HEK293 (cell line): Measurements from ENCODE around the gene ABHD12.

Source experiments
- CTCF ChIP-seq: fragments of 450-650 bp; formaldehyde crosslinking; IDR thresholded peaks from 2 replicates; pipeline ENCODE4 v1.5.1; 2016; ENCODE audit warnings: missing biosample characterization, missing genetic modification characterization
- GLI4 ChIP-seq: fragments of 450-650 bp; formaldehyde crosslinking; IDR thresholded peaks from 2 replicates; pipeline ENCODE4 v1.5.1; 2016; ENCODE audit warnings: missing biosample characterization, missing genetic modification characterization
- KLF1 ChIP-seq: fragments of 450-650 bp; formaldehyde crosslinking; IDR thresholded peaks from 2 replicates; pipeline ENCODE4 v1.5.1; 2016; ENCODE audit warnings: missing biosample characterization, missing genetic modification characterization
- PBX3 ChIP-seq: sonication (generic); formaldehyde crosslinking; IDR thresholded peaks from 2 replicates; pipeline ENCODE4 v1.8.1; 2022; ENCODE audit warnings: mild to moderate bottlenecking, moderate library complexity, missing genetic modification reagents
- REPIN1 ChIP-seq: fragments of 450-650 bp; formaldehyde crosslinking; IDR thresholded peaks from 2 replicates; pipeline ENCODE4 v1.5.1; 2017; ENCODE audit warnings: missing biosample characterization, missing genetic modification characterization, low read depth
- ZBTB20 ChIP-seq: fragments of 450-650 bp; formaldehyde crosslinking; IDR thresholded peaks from 2 replicates; pipeline ENCODE4 v1.5.1; 2016; ENCODE audit warnings: missing biosample characterization, missing genetic modification characterization
- ZBTB48 ChIP-seq: fragments of 450-650 bp; formaldehyde crosslinking; IDR thresholded peaks from 2 replicates; pipeline ENCODE4 v1.5.1; 2016; ENCODE audit warnings: missing biosample characterization, missing genetic modification characterization
- ZBTB8A ChIP-seq: fragments of 450-650 bp; formaldehyde crosslinking; IDR thresholded peaks from 2 replicates; pipeline ENCODE4 v1.5.1; 2016; ENCODE audit warnings: missing biosample characterization, missing genetic modification characterization
- ZNF10 ChIP-seq: fragments of 450-650 bp; formaldehyde crosslinking; IDR thresholded peaks from 2 replicates; pipeline ENCODE4 v1.5.1; 2017; ENCODE audit warnings: missing biosample characterization, missing genetic modification characterization
- ZNF121 ChIP-seq: fragments of 450-650 bp; formaldehyde crosslinking; IDR thresholded peaks from 2 replicates; pipeline ENCODE4 v1.5.1; 2016; ENCODE audit warnings: missing biosample characterization, missing genetic modification characterization
- ZNF184 ChIP-seq: fragments of 450-650 bp; IDR thresholded peaks from 2 replicates; pipeline ENCODE4 v1.5.1; 2018; ENCODE audit warnings: missing biosample characterization, mild to moderate bottlenecking, missing genetic modification characterization
- ZNF2 ChIP-seq: fragments of 450-650 bp; formaldehyde crosslinking; IDR thresholded peaks from 2 replicates; pipeline ENCODE4 v1.5.1; 2016; ENCODE audit warnings: missing biosample characterization, missing genetic modification characterization
- ZNF202 ChIP-seq: fragments of 450-650 bp; formaldehyde crosslinking; IDR thresholded peaks from 2 replicates; pipeline ENCODE4 v1.5.1; 2016; ENCODE audit warnings: missing biosample characterization, missing genetic modification characterization, borderline replicate concordance
- ZNF274 ChIP-seq, 2 experiments: fragments of 200-500 bp in 1 of 2; fragments of 450-650 bp in 1 of 2; sonication (Bioruptor generic) in 1 of 2; formaldehyde crosslinking in 1 of 2; IDR thresholded peaks; 2 replicates each; pipeline versions ENCODE4 v1.5.1 to v1.6.1; 2014 to 2016; ENCODE audit warnings: borderline replicate concordance in 1 of 2, inconsistent platforms in 1 of 2, low read length in 1 of 2, missing biosample characterization in 1 of 2, missing genetic modification characterization in 1 of 2
- ZNF292 ChIP-seq: fragments of 450-650 bp; formaldehyde crosslinking; IDR thresholded peaks from 2 replicates; pipeline ENCODE4 v1.5.1; 2016; ENCODE audit warnings: low read depth, missing biosample characterization, missing genetic modification characterization, borderline replicate concordance
- ZNF311 ChIP-seq: fragments of 450-650 bp; formaldehyde crosslinking; IDR thresholded peaks from 2 replicates; pipeline ENCODE4 v1.5.1; 2017; ENCODE audit warnings: missing biosample characterization, missing genetic modification characterization, borderline replicate concordance
- ZNF416 ChIP-seq: fragments of 450-650 bp; formaldehyde crosslinking; IDR thresholded peaks from 2 replicates; pipeline ENCODE4 v1.5.1; 2016; ENCODE audit warnings: missing biosample characterization, missing genetic modification characterization
- ZNF426 ChIP-seq: fragments of 450-650 bp; formaldehyde crosslinking; IDR thresholded peaks from 2 replicates; pipeline ENCODE4 v1.5.1; 2017; ENCODE audit warnings: missing biosample characterization, missing genetic modification characterization, mild to moderate bottlenecking, inconsistent platforms, moderate library complexity
- ZNF433 ChIP-seq: fragments of 450-650 bp; formaldehyde crosslinking; IDR thresholded peaks from 2 replicates; pipeline ENCODE4 v1.5.1; 2016; ENCODE audit warnings: missing biosample characterization, missing genetic modification characterization, low read depth
- ZNF48 ChIP-seq: fragments of 450-650 bp; formaldehyde crosslinking; IDR thresholded peaks from 2 replicates; pipeline ENCODE4 v1.5.1; 2016; ENCODE audit warnings: missing biosample characterization, missing genetic modification characterization
- ZNF518A ChIP-seq: fragments of 450-650 bp; formaldehyde crosslinking; conservative IDR thresholded peaks from 2 replicates; pipeline ENCODE4 v1.5.1; 2016; ENCODE audit warnings: low read depth, missing biosample characterization, missing genetic modification characterization
- ZNF621 ChIP-seq: fragments of 450-650 bp; formaldehyde crosslinking; IDR thresholded peaks from 2 replicates; pipeline ENCODE4 v1.5.1; 2017; ENCODE audit warnings: missing biosample characterization, missing genetic modification characterization
- ZNF623 ChIP-seq: fragments of 450-650 bp; formaldehyde crosslinking; IDR thresholded peaks from 2 replicates; pipeline ENCODE4 v1.5.1; 2016; ENCODE audit warnings: missing biosample characterization, missing genetic modification characterization
- ZNF658 ChIP-seq: fragments of 450-650 bp; formaldehyde crosslinking; IDR thresholded peaks from 2 replicates; pipeline ENCODE4; 2016; ENCODE audit warnings: missing biosample characterization, missing genetic modification characterization
- ZSCAN5A ChIP-seq: fragments of 450-650 bp; formaldehyde crosslinking; IDR thresholded peaks from 2 replicates; pipeline ENCODE4 v1.5.1; 2016; ENCODE audit warnings: missing biosample characterization, missing genetic modification characterization
- TF ChIP-seq, protein P1 (sequence below): fragments of 450-650 bp; formaldehyde crosslinking; IDR thresholded peaks from 2 replicates; pipeline ENCODE4 v1.5.1; 2016; ENCODE audit warnings: missing biosample characterization, missing genetic modification characterization, low read depth
- TF ChIP-seq, protein P2 (sequence below): fragments of 450-650 bp; formaldehyde crosslinking; IDR thresholded peaks from 2 replicates; pipeline ENCODE4 v1.5.1; 2016; ENCODE audit warnings: missing biosample characterization, missing genetic modification characterization

The ABHD12 gene

GRCh38 chr20:25252686-25253421 lies 137.8 kb downstream of the ABHD12 start (continued):
- TF ChIP-seq CTCF = no peak
- TF ChIP-seq ZNF184 (tag by site-specific recombination) = no peak
- TF ChIP-seq ZNF48 (tag by site-specific recombination) = no peak
- TF ChIP-seq ZNF2 (tag by site-specific recombination) = no peak
- TF ChIP-seq ZNF416 (tag by site-specific recombination) = no peak
- peak; percentile 80 for TF ChIP-seq ZBTB8A (tag by site-specific recombination)
- TF ChIP-seq, protein P1, sequence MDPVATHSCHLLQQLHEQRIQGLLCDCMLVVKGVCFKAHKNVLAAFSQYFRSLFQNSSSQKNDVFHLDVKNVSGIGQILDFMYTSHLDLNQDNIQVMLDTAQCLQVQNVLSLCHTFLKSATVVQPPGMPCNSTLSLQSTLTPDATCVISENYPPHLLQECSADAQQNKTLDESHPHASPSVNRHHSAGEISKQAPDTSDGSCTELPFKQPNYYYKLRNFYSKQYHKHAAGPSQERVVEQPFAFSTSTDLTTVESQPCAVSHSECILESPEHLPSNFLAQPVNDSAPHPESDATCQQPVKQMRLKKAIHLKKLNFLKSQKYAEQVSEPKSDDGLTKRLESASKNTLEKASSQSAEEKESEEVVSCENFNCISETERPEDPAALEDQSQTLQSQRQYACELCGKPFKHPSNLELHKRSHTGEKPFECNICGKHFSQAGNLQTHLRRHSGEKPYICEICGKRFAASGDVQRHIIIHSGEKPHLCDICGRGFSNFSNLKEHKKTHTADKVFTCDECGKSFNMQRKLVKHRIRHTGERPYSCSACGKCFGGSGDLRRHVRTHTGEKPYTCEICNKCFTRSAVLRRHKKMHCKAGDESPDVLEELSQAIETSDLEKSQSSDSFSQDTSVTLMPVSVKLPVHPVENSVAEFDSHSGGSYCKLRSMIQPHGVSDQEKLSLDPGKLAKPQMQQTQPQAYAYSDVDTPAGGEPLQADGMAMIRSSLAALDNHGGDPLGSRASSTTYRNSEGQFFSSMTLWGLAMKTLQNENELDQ (tag by site-specific recombination) = no peak
- TF ChIP-seq KLF1 = peak; percentile 89
- TF ChIP-seq ZNF202 = no peak
- TF ChIP-seq ZNF658 (tag by site-specific recombination) = no peak
- TF ChIP-seq PBX3 (CRISPR knock-in tag) = no peak
- TF ChIP-seq REPIN1 (tag by site-specific recombination) = no peak
- TF ChIP-seq ZNF621 (tag by site-specific recombination) = no peak
- TF ChIP-seq ZNF433 (tag by site-specific recombination) = no peak
- no peak for TF ChIP-seq GLI4 (tag by site-specific recombination)
- 0 out of 2 replicates have a peak, but pooled peaks have one; percentile 15 for TF ChIP-seq ZBTB48 (tag by site-specific recombination)
- TF ChIP-seq ZSCAN5A (tag by site-specific recombination) = no peak
- no peak for TF ChIP-seq ZNF274 (IDR thresholded peaks at IDR 0.05; ENCODE audit: low read length)
- TF ChIP-seq ZNF274 (tag by site-specific recombination; IDR thresholded peaks at IDR 0.05; ENCODE audit: borderline replicate concordance) = no peak
- TF ChIP-seq ZNF623 (tag by site-specific recombination) = no peak
- no peak for TF ChIP-seq ZNF292 (tag by site-specific recombination)
- TF ChIP-seq ZNF426 = no peak
- TF ChIP-seq ZNF10 = no peak
- TF ChIP-seq ZNF311 (tag by site-specific recombination) = no peak
- TF ChIP-seq ZNF518A (tag by site-specific recombination) = no peak
- TF ChIP-seq, protein P2, sequence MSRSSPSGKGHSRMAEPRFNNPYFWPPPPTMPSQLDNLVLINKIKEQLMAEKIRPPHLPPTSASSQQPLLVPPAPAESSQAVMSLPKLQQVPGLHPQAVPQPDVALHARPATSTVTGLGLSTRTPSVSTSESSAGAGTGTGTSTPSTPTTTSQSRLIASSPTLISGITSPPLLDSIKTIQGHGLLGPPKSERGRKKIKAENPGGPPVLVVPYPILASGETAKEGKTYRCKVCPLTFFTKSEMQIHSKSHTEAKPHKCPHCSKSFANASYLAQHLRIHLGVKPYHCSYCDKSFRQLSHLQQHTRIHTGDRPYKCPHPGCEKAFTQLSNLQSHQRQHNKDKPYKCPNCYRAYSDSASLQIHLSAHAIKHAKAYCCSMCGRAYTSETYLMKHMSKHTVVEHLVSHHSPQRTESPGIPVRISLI (tag by site-specific recombination) = 0 out of 2 replicates have a peak, but pooled peaks have one; percentile 41
- TF ChIP-seq ZBTB20 = 0 out of 2 replicates have a peak, but pooled peaks have one; percentile 34
- TF ChIP-seq ZNF121 (tag by site-specific recombination) = no peak
